G401.6 (cell line): ENCODE data around the gene SH3RF2.
"Not testable (repeated sequence)": the region's sequence is repeated elsewhere in the genome, so short reads cannot be mapped to it uniquely, and the experiment has no call there.

Source experiments
- FAIRE-seq: peaks from 2 replicates; lab custom pipeline; 2012; peaks lifted over from hg19 to GRCh38; lab: Jason Lieb, UNC

The SH3RF2 gene

GRCh38 chr5:145951071-145951470 is 14.7 kb downstream of the SH3RF2 start:
- no peak for FAIRE-seq

GRCh38 chr5:145953202-145953601 is 16.8 kb downstream of the SH3RF2 start:
- no peak for FAIRE-seq

GRCh38 chr5:145954140-145954539 is 17.8 kb downstream of the SH3RF2 start:
- FAIRE-seq, result not testable (repeated sequence)

GRCh38 chr5:145957388-145957787 is 21.0 kb downstream of the SH3RF2 start:
- no peak for FAIRE-seq

GRCh38 chr5:145958436-145958835 is 22.1 kb downstream of the SH3RF2 start:
- no peak for FAIRE-seq

- no peak for FAIRE-seq
These were observed 23.8 kb downstream of the SH3RF2 start for GRCh38 chr5:145960166-145960565.

GRCh38 chr5:145960848-145961600 is 24.6 kb downstream of the SH3RF2 start:
- FAIRE-seq, result no peak

GRCh38 chr5:145962001-145962400 is 25.6 kb downstream of the SH3RF2 start:
- FAIRE-seq, result no peak

GRCh38 chr5:145964008-145964407 is 27.6 kb downstream of the SH3RF2 start:
- FAIRE-seq, result not testable (repeated sequence)

GRCh38 chr5:145965804-145966203 is 29.4 kb downstream of the SH3RF2 start:
- FAIRE-seq, result no peak

- no peak for FAIRE-seq
These were observed 30.9 kb downstream of the SH3RF2 start for GRCh38 chr5:145967296-145967695.

- no peak for FAIRE-seq
These were observed 32.8 kb downstream of the SH3RF2 start for GRCh38 chr5:145968970-145969713.

- no peak for FAIRE-seq
These were observed 33.3 kb downstream of the SH3RF2 start for GRCh38 chr5:145969714-145970092.

- FAIRE-seq, result no peak
These were observed 34.7 kb downstream of the SH3RF2 start for GRCh38 chr5:145971108-145971507.

GRCh38 chr5:145971701-145972100 is 35.3 kb downstream of the SH3RF2 start:
- no peak for FAIRE-seq

GRCh38 chr5:145975001-145975360 is 38.6 kb downstream of the SH3RF2 start:
- FAIRE-seq, result no peak

GRCh38 chr5:145975361-145976066 is 39.1 kb downstream of the SH3RF2 start:
- no peak for FAIRE-seq

GRCh38 chr5:145976431-145977155 is 40.2 kb downstream of the SH3RF2 start:
- no peak for FAIRE-seq

GRCh38 chr5:145978171-145978570 is 41.8 kb downstream of the SH3RF2 start:
- no peak for FAIRE-seq

GRCh38 chr5:145978708-145979107 is 42.3 kb downstream of the SH3RF2 start:
- FAIRE-seq, result no peak

GRCh38 chr5:145979270-145980223 is 43.2 kb downstream of the SH3RF2 start:
- FAIRE-seq, result no peak
